ENCODE data around the gene TMEM266.

Gene TMEM266

DNA sequence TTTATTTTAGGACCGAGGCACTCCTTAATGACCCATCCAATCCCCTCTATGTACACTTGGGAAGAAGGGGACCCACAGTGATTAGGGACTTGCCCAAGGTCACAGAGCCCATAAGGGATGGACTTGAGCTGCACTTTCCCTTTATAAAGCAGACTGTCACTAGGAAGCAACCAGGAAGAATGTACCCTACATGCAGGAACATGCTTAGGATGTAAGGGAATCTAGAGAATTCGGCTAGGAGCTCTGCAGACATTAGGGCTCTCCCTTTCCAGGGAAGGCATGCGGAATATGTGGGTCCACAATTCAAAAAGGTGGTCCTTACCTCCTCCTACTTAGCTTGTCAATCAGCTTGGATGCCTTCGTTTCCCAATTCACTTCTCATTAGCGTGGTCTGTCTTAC is 78.7 kb downstream of the TMEM266 start:
- TF ChIP-seq, protein P1, sequence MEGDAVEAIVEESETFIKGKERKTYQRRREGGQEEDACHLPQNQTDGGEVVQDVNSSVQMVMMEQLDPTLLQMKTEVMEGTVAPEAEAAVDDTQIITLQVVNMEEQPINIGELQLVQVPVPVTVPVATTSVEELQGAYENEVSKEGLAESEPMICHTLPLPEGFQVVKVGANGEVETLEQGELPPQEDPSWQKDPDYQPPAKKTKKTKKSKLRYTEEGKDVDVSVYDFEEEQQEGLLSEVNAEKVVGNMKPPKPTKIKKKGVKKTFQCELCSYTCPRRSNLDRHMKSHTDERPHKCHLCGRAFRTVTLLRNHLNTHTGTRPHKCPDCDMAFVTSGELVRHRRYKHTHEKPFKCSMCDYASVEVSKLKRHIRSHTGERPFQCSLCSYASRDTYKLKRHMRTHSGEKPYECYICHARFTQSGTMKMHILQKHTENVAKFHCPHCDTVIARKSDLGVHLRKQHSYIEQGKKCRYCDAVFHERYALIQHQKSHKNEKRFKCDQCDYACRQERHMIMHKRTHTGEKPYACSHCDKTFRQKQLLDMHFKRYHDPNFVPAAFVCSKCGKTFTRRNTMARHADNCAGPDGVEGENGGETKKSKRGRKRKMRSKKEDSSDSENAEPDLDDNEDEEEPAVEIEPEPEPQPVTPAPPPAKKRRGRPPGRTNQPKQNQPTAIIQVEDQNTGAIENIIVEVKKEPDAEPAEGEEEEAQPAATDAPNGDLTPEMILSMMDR (IDR thresholded peaks at IDR 0.05; ENCODE audit: low read depth, low read length) = no peak
- no peak overlapping the region for H3K4me3 ChIP-seq (replicated peaks in 1 of 2; ENCODE audit: low read depth in 2 of 2, low read length in 2 of 2)
- no peak for DNase-seq (ENCODE audit: low read depth in 2 of 2)

GRCh38 chr15:76139368-76140073 is 79.7 kb downstream of the TMEM266 start:
- peak; percentile 80 to 85 for DNase-seq (ENCODE audit: low read depth in 2 of 2)
- no peak overlapping the region for H3K4me3 ChIP-seq (replicated peaks in 1 of 2; ENCODE audit: low read depth in 2 of 2, low read length in 2 of 2)
- TF ChIP-seq, protein P1 (IDR thresholded peaks at IDR 0.05; ENCODE audit: low read depth, low read length) = peak; percentile 97

DNA sequence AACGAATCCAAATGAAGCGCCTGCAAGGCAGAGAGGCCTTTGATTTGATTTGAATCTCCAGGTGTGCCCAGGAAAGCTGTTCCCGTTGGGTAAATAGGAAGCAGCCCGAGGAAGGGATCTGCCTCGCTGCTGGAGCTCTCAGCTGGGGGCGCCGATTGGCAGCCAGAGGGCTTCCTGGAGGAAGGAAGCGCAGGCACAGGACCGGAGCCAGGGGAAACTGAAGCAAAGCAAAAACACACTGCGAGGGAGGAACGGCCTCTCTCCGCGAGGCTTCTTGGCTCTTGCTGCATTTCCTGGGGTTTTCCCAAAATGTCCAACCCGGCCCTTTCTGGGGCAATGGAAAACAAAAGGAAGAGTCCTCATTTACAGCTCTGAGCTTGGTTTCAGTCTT is 80.3 kb downstream of the TMEM266 start:
- TF ChIP-seq, protein P1 (IDR thresholded peaks at IDR 0.05; ENCODE audit: low read depth, low read length) = no peak
- no peak overlapping the region for H3K4me3 ChIP-seq (replicated peaks in 1 of 2; ENCODE audit: low read depth in 2 of 2, low read length in 2 of 2)
- DNase-seq (ENCODE audit: low read depth in 2 of 2) = peak; percentile 27 to 47

- DNase-seq (ENCODE audit: low read depth in 2 of 2) = no peak
- TF ChIP-seq, protein P1 (IDR thresholded peaks at IDR 0.05; ENCODE audit: low read depth, low read length) = no peak
- H3K4me3 ChIP-seq (replicated peaks in 1 of 2; ENCODE audit: low read depth in 2 of 2, low read length in 2 of 2) = no peak overlapping the region
These were observed 87.0 kb downstream of the TMEM266 start for GRCh38 chr15:76146812-76147211.

DNA sequence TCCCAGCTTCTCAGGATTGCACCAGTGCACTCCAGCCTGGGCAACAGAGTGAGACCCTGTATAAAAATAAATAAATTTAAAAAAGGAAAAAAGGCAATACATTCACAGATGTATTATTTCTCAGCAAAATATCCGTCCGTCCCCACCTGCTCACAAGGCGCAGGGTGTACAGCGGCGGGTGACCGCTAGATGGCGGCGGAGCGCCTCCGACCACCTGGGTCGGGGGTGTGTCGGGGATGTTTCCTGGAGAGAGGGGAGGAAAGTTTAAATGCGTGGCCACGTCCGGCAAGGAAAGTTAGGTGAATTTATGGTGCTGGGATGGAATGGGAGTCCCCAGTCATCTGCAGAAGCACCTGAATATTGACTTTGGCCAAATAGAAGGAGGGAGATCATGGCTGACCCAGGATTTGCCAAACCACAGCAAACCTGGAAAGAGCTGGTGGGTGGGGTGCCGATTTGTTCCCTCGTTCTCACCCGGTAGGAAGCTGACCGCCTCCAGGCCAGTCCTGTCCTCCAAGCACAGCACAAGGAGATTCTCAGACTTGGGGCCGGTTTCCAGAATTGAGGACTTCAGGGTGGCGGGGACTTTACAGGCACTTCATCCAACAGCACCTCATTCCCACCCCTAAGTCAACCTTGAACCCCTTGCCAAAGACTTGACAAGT is 88.3 kb downstream of the TMEM266 start:
- DNase-seq (ENCODE audit: low read depth in 2 of 2) = peak; percentile 38 to 43
- TF ChIP-seq, protein P1 (IDR thresholded peaks at IDR 0.05; ENCODE audit: low read depth, low read length) = peak; percentile 98
- no peak overlapping the region for H3K4me3 ChIP-seq (replicated peaks in 1 of 2; ENCODE audit: low read depth in 2 of 2, low read length in 2 of 2)

DNA sequence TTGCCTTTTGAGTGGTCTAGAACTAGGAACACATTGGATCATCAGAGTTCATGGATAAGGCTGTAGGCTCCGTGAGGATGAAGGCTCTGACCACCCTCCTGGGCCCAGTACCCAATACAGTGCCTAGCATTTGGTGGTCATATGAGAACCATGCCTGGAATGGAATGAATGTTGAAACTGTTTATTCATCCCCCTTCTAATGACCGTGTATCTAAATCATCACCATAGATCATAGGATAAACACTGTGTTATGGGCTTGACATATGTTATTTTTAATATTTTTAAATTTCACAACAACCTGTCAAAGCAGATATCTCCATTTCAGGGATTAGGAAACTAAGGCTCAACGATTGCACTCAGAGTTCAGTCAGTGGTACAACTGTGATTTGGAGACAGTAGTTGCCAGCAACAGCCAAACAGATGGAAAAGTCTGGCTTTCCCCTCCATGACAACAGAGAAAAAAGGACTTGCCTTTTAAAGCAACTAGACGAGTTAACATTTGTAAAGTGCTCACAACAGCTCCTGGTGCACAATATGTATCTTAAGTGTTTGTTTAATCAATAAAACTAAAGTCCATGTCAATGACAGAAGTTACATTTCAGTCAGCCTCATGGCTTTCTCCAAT is 89.6 kb downstream of the TMEM266 start:
- DNase-seq (ENCODE audit: low read depth in 2 of 2) = no peak
- no peak overlapping the region for H3K4me3 ChIP-seq (replicated peaks in 1 of 2; ENCODE audit: low read depth in 2 of 2, low read length in 2 of 2)
- TF ChIP-seq, protein P1 (IDR thresholded peaks at IDR 0.05; ENCODE audit: low read depth, low read length) = no peak

All from cardiac fibroblast (primary cell).